HG03139 (cell line): ENCODE measurements around the gene ATOX1.

Experiments
- ATAC-seq: cut with Tn5 transposase; IDR thresholded peaks from one replicate; pipeline ENCODE4 v1.9.1; 2021; ENCODE audit not compliant: unreplicated experiment

The ATOX1 gene

DNA sequence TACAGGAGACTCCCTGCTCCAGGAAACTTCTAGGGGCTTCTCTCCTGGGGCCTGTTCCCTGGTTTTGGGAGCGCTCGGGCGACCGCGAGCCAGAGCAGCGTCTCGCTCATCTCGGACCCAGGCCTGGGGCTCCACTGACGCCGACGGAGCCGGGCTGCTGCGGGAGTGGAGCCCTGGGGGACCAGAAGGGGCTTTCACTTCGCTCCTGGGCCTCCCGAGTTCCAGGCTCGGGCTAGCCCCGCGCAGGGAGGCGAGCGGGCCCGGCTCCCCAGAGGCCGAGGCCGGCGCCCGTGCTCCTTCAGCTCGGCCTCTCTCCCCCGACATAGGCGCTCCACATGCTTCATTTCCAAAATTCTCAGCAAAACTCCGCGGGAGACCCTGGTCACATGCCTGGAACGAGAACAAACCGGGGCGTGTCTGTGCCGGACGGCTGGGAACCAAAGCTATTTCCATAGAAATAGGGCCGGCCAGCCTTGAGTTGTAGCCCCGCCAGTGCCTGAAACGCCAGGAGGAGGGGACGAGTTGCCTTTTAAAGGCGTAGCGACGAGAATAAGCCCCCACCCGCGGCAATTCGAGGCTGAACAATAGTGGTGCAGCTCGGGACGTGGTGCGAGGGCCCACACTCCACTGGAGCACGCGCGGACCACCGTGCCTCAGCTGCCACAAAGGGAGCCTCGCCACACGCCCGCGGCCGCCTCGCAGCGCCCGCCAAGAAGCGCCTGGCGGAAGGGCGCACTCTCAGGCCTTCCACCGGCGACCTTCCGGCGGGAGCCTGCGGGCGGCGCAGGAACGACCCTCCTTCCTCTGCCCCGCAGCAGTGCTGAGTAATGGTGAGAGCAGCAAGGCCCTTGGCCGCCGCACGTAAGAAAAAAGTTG, 12.2 kb upstream of the ATOX1 start:
- ATAC-seq: peak; percentile 20

DNA sequence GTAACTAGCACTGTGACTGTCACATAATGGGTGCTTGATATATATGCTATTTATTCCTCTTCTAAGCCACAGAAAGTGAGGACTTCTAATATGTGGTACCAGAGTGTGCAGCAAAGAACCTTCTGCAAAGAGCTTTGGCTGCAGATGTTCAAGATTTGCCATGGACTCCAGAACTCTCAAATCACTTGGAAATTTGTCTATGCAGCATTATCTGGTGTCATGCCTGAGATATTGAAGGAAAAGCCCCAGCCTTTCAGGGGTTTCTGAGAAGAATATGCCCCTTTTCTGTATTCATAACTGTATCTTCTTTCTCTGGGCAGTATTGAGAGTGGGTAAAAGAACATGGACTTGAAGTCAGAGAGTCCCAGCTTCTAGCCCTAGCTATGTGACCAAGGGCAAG, 8.5 kb upstream of the ATOX1 start:
- ATAC-seq: no peak

DNA sequence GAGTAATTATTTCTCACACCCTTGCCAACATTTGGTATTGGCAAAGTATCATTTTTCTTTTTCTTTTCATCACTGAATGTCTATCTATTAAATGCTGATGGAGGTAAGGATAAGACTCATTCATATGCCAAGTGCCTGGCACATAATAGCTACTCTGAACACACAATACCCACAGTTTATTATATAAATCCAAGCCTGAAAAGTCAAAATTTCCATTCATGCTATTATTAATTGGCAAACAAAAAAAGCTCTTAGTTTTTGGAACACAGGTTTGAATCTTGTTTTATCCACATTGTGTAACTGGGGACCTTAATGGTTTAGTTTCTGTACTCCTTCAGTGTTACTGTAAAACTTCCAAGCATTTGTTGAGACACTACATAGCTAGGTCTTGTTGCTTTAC, 6.4 kb upstream of the ATOX1 start:
- no peak for ATAC-seq

DNA sequence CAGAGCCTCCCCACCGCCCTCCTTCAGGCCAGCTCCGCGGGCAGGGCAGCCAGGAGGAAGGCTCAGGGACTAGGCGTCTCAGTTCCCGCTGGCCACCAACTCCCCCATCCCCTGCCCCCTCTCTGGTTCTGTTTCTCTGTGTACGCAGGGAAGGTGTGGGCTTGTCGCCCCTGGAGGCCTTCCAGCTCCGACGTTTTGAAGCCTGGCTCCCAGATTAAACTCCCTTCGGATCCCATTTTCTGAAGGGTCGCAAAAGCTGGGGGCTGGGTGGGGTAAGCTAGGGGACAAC, 346 bp downstream of the ATOX1 start:
- no peak for ATAC-seq

DNA sequence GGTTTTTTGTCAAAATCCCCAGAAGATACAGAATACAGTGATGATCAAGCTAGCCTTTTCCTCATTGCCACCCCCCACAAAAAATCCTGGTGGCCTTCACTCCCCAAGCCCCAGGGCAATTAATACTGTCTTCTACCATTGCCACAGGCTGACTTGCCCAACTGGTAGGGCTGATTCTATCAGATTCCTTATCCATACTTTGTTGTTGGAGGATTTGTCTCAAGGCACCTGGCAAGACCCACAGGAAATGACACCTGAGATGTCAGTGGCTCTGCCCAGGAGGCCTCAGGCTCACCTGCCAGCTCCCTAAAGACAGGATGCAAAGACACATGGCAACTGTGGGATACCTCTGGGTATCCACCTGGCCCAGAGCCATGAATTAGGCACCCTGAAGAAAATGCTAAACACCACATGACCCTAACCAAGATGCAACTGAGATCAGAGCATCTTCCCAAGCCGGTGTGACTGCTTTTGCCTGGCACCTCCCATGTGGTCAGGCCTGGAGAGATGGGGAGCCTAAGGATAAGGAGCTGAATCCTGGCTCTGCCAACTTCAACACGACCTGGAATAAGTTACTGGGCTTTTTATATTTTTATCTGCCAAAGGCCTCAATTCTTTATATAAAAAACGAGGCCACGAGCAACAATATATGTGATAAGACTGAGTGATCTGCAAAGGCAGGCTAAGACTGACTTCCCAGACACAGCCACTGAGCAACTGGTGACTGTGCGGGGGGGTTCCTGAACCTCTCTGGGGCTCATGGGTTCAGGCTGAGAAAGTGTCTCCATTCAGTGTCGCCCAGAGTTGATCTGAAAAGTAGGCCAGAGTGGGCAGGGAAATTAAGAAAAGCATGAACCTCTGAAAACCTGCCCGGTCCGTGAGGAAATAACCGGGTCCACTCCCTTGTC, 944 bp downstream of the ATOX1 start:
- no peak for ATAC-seq

DNA sequence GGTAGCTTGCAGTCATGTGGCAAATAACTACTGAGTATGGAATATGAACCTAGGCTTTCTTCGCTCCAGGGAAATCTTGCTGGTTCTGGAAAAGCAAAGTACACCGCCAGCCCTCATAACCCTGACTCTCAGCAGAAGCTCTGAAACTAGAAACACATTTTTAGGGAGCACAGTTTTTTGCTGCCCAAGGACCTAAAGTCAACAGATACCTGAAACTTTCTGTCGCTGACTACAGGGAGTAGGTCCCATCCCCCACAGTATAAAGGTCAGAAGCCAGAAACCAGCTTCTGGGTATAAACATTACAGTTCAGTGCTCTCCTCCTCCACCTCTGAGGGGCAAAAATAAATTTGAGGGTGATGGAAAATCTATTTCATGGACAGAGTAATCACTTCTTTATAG, 3.0 kb downstream of the ATOX1 start:
- no peak for ATAC-seq

DNA sequence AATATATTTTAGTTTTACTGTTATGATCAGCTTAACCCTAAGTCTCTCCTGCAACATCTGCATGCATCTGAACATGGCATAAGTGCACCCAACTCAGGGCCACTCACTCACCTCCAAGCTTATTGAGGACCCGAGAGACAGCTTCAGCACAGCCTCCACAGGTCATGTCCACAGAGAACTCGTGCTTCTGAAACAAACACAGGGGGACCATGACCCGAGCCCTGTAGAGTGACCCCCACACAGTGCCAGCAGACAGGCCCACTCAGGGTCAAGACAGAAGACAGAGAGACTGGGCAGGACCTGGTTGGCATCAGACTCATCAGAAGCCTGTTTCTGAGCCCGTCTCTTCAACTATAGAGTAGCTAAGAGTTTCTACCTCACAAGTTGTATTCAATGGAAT, 6.8 kb downstream of the ATOX1 start:
- ATAC-seq: no peak

DNA sequence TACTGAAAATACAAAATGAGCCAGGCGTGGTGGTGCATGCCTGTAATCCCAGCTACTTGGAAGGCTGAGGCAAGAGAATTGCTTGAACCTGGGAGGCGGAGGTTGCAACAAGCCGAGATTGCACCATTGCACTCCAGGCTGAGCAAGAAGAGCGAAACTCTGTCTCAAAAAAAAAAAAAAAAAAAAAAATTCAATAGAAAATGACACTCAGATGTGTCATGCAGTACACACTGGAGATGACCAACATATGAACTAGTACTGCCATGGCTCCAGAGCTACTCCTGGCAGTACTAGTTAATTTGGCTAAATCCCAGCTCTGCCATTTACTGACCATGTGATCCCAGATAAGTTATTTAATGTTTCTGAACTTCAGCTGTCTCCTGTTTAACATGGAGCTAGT, 7.3 kb downstream of the ATOX1 start:
- ATAC-seq: no peak

DNA sequence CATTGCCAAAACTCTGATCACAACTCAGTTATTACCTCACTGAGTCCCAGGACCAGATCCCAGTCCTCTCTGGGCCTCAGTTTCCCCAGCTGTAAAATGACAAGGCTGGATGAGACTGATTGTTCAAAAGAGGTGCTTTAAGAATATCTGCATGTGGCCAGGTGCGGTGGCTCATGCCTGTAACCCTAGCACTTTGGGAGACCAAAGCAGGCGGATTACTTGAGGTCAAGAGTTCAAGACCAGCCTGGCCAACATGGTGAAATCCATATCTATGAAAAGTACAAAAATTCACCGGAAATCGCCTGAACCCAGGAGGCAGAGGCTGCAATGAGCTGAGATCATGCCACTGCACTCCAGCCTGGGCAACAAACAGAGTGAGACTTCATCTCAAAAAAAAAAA, 8.3 kb downstream of the ATOX1 start:
- no peak for ATAC-seq

DNA sequence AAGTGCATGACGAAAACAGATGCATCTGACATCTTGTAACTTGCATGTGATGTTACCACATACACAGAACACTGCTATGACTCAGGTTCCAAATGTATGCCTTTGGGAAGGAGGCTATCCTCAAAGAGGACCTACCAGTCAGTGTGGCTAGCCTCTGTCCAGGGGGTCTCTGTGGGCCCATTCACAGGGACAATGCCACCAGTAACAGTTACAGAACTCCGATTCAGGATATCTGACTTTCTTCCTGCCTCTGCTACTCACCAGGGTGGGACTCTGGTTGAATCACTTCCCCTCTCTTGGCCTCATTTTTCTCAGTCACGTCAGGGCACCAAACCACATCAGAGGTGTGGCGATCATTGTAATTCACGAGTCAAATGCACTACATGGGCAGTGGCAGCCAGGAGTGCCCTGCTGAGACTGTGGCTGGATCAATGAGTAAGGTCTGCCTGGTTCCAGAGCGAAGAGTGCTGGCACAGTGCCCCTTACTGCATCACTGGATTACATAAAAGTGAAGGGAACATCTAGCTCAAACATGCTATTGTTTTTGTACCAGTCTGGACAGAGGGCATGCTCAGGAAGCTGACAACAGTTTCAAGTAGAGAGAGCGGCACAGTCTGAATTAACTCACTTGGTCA, 13.2 kb downstream of the ATOX1 start:
- peak; percentile 35 for ATAC-seq

DNA sequence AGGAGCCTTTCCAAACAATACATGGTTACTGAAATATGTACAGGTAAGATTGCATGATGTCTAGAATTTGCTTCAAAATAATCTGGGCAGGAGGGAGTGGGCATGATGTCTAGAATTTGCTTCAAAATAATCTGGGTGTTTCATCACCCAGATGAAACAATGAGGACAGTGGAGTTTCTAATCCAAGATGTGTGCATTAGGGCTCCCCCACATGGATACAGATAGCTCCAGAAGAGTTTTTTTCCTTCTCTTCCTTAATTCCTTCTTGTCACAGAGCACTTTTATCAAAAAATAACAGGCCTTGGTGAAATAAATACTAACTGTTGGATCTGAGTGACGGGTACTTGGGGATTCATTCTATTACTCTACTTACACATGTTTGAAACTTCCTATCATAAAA, 14.9 kb downstream of the ATOX1 start:
- ATAC-seq: no peak

DNA sequence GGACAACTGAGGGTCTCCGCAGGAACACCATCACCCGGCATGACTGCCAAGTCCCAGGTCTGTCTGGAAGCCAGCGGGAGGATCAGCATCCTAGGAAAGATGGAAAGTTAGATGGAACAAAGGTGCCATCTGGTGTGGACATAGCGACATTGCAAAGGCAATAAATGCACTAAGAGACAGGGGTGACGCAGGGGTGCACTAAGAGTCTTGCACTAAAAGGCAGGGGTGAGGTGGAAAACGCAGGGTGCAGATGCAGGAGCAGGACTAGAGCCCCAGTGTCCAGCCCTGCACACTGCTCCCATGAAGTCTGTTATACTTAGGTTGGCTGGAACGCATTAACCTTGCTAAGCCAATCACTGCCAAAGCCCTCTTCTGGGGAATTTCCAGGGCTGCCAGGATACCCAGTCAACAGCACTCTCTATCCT, 15.5 kb downstream of the ATOX1 start:
- no peak for ATAC-seq

DNA sequence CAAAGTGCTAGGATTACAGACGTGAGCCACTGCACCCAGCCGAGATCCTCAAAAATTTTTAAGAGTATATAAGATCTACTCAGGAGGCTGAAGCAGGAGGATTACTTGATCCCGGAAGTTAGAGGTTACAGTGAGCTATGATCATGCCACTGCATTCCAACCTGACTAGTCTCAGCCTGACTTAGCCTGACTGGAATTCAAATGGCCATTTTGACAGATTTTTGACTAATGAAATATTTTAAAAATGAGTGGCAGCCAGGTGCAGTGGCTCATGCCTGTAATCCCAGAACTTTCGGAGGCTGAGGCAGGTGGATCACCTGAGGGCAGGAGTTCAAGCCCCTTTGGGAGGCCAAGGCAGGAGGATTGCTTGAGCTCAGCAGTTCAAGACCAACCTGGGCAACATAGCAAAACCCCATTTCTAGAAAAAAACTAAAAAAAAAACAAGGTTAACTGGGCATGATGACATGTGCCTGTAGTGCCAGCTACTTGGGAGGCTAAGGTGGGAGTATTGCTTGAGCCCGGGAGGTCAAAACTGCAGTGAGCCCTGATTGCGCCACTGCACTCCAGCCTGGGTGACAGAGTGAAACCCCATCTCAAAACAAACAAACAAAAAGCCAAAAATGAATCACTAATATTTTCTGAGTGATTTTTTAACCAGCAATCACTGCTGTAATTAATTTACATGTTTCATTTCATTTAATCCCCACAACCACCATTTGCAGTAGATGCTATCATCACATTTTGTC, 16.6 kb downstream of the ATOX1 start:
- ATAC-seq: no peak

DNA sequence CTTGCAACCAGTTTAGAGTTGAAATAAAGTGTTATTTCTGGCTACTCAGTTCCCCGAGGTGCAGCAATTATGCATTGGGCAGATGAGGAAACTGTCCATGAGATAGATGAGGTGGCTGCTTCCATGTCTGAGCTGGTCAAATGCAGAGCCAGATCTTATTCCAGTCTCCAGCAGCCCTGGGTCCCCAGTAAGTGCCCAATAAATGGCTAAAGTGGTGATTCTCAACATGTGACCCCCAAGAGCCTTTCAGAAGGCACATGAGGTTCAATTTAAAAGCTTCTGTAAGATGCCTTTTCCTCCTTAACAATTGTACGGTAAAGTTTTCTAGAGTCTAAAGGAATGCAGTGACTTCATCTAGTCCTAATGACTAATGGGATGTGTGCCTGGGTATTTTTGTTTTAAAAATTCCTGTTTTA, 17.5 kb downstream of the ATOX1 start:
- ATAC-seq: no peak

DNA sequence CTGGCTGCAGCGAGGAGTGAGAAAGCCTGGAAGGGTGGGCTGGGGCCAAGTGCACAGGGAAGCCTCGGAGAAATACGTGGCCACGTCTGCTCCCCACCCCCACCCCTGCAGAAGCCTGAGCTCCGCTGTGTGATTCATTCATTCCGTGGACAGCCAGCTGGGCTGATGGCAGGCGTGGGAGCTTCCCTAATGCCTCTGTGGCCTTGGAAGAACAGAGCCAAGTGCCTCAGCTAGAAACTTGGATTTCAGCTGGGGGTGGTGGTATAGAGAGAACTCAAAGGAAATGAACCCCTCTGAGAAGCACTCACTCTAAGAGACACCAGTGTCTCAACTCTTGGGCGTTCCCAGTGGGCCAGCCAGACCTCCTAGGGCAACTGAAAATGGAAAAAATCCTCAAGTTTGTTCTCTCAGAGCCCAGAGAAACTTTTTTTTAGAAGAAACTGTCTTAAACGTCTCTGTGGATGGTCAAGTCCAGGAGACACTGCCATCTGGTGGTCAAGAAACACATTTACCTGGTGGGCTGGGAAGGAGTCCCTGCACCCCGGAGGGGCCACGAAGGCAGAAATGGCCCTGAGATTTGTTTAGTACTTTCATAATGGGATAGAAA, 18.0 kb downstream of the ATOX1 start:
- peak; percentile 72 for ATAC-seq

DNA sequence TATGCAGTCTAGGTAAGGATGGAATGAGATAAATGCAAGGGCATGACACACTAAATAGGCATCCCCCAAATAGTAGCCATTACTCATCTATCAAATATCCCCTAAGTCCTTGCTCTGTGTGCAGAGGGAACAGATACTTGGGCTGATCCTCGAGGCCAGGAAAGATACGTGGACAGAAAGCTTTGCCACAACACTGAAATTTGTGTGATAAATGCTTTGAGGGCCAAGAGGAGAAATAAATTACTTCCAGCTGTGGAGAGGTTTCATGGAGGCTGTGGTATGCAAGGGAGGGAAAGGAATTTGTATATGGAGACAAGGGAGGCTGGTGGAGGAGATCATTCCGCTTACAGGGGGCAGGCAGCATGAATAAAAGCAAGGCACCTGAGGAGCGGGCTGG, 18.5 kb downstream of the ATOX1 start:
- no peak for ATAC-seq

DNA sequence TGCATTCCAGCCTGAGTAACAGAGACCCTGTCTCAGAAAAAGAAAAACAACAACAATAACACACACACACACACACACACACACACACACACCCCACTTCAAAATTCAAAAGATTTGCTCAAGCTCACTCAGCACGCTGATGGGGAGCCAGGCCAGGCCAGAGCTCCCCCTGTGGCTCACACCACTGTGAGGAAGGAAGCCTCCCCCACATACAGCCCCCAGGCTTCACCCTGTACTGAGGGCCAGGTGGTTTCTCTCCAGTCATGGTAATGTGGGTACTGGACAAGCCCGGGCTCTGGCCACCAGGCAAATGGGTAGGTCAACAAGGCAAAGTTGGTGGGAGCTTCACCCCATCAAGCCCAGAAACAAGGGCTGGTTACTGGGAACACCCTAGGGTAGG, 19.0 kb downstream of the ATOX1 start:
- ATAC-seq: no peak

DNA sequence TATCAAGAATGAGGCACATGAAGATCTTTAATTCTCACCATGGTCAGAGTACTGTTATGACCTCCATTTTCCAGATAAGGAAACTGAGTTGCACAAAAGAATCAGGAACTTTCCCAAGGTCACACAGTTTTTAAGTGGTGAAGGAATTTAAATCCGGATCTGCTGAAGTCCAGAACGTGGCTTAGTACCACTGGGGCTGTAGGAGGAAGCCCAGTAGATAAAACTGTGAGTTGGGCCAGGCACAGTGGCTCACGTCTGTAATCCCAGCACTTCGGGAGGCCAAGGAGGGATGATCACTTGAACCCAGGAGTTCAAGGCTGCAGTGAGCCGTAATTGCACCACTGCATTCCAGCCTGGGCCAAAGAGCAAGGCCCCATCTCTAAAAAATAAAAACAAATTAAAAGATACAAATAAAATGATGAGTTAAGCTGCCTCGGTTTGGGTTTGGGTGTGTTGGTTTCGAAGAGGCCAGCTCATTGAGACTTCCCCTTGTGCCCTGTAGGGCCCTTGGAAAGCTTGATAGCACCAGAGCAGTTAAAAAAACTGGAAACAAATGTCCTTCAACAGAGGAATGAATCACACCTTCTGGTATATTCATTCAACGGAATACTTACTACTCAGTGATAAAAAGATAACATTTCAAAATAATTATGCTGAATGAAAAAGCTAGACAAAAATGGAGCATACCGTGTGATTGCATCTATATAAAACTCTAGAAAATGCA, 20.1 kb downstream of the ATOX1 start:
- ATAC-seq: no peak

DNA sequence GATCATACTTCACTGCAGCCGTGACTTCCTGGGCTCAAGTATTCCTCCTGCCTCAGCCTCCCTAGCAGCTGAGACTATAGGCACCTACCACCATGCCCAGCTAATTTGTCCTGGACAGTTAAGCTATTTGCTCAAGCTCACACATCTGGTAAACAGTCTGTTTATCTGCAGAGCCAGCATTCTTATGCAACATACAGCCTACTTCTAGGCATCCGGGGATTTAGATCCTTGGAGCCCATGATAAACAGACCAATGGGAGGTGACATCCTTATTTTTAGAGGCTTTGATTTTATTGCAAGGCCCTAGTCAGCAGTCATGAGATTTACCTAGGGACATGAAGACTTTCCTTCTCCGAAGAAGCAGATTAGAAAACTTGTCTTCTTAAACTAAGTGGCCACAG, 21.0 kb downstream of the ATOX1 start:
- ATAC-seq: no peak

DNA sequence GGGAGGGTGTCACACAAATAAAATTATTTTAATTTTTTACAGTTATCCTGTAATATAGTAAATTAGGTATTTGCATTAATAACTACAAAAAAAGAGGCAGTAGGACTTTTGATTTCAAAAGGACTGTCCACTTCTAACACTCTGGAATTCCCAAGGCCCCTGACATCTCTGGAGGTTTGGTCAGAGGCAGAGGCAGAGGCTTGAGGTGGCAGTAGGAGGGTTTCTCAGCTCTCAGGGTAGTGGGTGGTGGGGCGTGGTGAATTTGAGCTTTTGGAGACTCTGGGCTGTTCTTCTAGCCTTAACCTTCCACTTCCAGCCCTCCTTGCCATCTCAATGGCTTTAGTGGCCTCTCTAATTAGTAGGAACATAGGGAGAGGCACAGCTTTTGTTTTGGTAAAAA, 22.8 kb downstream of the ATOX1 start:
- ATAC-seq: no peak
